ENCODE results near the gene SLC2A13.

SLC2A13 gene

GRCh38 chr12:40010899-40011774, 94.7 kb downstream of the SLC2A13 start:
- DNase-seq (ENCODE audit: low read depth): peak; percentile 78
- H3K4me3 ChIP-seq (ENCODE audit: low read length): no peak overlapping the region
- peak; percentile 86 for TF ChIP-seq CTCF (IDR thresholded peaks at IDR 0.05; ENCODE audit: insufficient read depth, low read depth, low read length, missing control alignments)

- H3K4me3 ChIP-seq (ENCODE audit: low read length): no peak overlapping the region
- DNase-seq (ENCODE audit: low read depth): no peak
- TF ChIP-seq CTCF (IDR thresholded peaks at IDR 0.05; ENCODE audit: insufficient read depth, low read depth, low read length, missing control alignments): no peak
Measured at GRCh38 chr12:40002178-40003169, 103.4 kb downstream of the SLC2A13 start.

GRCh38 chr12:40001406-40001805, 104.5 kb downstream of the SLC2A13 start:
- H3K4me3 ChIP-seq (ENCODE audit: low read length): no peak overlapping the region
- DNase-seq (ENCODE audit: low read depth): no peak
- no peak for TF ChIP-seq CTCF (IDR thresholded peaks at IDR 0.05; ENCODE audit: insufficient read depth, low read depth, low read length, missing control alignments)

GRCh38 chr12:40000884-40001283, 105.0 kb downstream of the SLC2A13 start:
- TF ChIP-seq CTCF (IDR thresholded peaks at IDR 0.05; ENCODE audit: insufficient read depth, low read depth, low read length, missing control alignments): no peak
- no peak for DNase-seq (ENCODE audit: low read depth)
- H3K4me3 ChIP-seq (ENCODE audit: low read length): no peak overlapping the region

GRCh38 chr12:39993268-39993667, 112.6 kb downstream of the SLC2A13 start:
- no peak for TF ChIP-seq CTCF (IDR thresholded peaks at IDR 0.05; ENCODE audit: insufficient read depth, low read depth, low read length, missing control alignments)
- no peak overlapping the region for H3K4me3 ChIP-seq (ENCODE audit: low read length)
- no peak for DNase-seq (ENCODE audit: low read depth)

GRCh38 chr12:39990122-39991101, 115.5 kb downstream of the SLC2A13 start:
- DNase-seq (ENCODE audit: low read depth): peak; percentile 58
- peak; percentile 85 for TF ChIP-seq CTCF (IDR thresholded peaks at IDR 0.05; ENCODE audit: insufficient read depth, low read depth, low read length, missing control alignments)
- H3K4me3 ChIP-seq (ENCODE audit: low read length): no peak overlapping the region
